GM23248 (cell line): ENCODE data around the gene DYRK1A. TPM values are rescaled to one million over a fixed set of nuclear protein-coding genes. Genes with fewer than 3 reads are reported as not detected.

Experiments used
- DNase-seq: peaks from one replicate; pipeline ENCODE4 v3.0.0-alpha.2; 2015
- H2AFZ ChIP-seq: fragments of 200-600 bp; sonication (generic); 2 replicates; pipeline ENCODE4 v1.6.1; 2016; ENCODE audit warnings: antibody characterized with exemption
- H3F3A ChIP-seq: fragments of 200-600 bp; sonication (generic); 2 replicates; pipeline ENCODE4 v1.6.1; 2016; ENCODE audit warnings: mild to moderate bottlenecking, antibody characterized with exemption, mixed run types; ENCODE audit not compliant: insufficient read depth
- H3K27ac ChIP-seq: fragments of 200-600 bp; sonication (generic); 2 replicates; pipeline ENCODE4 v1.5.1; 2016; ENCODE audit warnings: mild to moderate bottlenecking
- H3K27me3 ChIP-seq: fragments of 200-600 bp; sonication (generic); replicated peaks from 2 replicates; pipeline ENCODE4 v1.6.1; 2016; ENCODE audit warnings: mild to moderate bottlenecking; ENCODE audit not compliant: insufficient read depth
- H3K36me3 ChIP-seq: fragments of 200-600 bp; sonication (generic); 2 replicates; pipeline ENCODE4 v1.6.1; 2016; ENCODE audit warnings: low read depth, mild to moderate bottlenecking
- H3K4me1 ChIP-seq: fragments of 200-600 bp; sonication (generic); 2 replicates; pipeline ENCODE4 v1.6.1; 2016; ENCODE audit warnings: mild to moderate bottlenecking; ENCODE audit not compliant: insufficient read depth
- H3K4me2 ChIP-seq: fragments of 200-600 bp; sonication (generic); one replicate; pipeline ENCODE4 v1.6.1; 2016; ENCODE audit warnings: mild to moderate bottlenecking; ENCODE audit not compliant: unreplicated experiment
- H3K4me3 ChIP-seq: fragments of 200-600 bp; sonication (generic); 2 replicates; pipeline ENCODE4 v1.5.1; 2016; ENCODE audit warnings: mild to moderate bottlenecking
- H3K79me2 ChIP-seq: fragments of 200-600 bp; sonication (generic); 2 replicates; pipeline ENCODE4 v1.6.1; 2016; ENCODE audit warnings: mild to moderate bottlenecking; ENCODE audit not compliant: insufficient read depth
- H3K9ac ChIP-seq: fragments of 200-600 bp; sonication (generic); 2 replicates; pipeline ENCODE4 v1.6.1; 2016; ENCODE audit warnings: mild to moderate bottlenecking
- H3K9me2 ChIP-seq: fragments of 200-600 bp; sonication (generic); 2 replicates; pipeline ENCODE4 v1.6.1; 2016; ENCODE audit warnings: mixed run types, mild to moderate bottlenecking, moderate library complexity; ENCODE audit not compliant: insufficient read depth
- H3K9me3 ChIP-seq: fragments of 200-600 bp; sonication (generic); one replicate; pipeline ENCODE4 v1.6.1; 2017; ENCODE audit warnings: low read depth
- H4K20me1 ChIP-seq: fragments of 200-600 bp; sonication (generic); 2 replicates; pipeline ENCODE4 v1.6.0; 2016; ENCODE audit not compliant: insufficient read depth
- EZH2 ChIP-seq: fragments of 200-600 bp; sonication (generic); IDR thresholded peaks from 2 replicates; pipeline ENCODE4 v1.6.1; 2018; ENCODE audit warnings: antibody characterized with exemption, mild to moderate bottlenecking; ENCODE audit not compliant: insufficient read depth, poor library complexity, severe bottlenecking
- EZH2phosphoT487 ChIP-seq: fragments of 200-600 bp; sonication (generic); IDR thresholded peaks from 2 replicates; pipeline ENCODE4 v1.6.1; 2018; ENCODE audit warnings: antibody characterized with exemption, moderate library complexity, mild to moderate bottlenecking, low read depth; ENCODE audit not compliant: insufficient read depth
- WGBS, 2 experiments: methylation state at CpG; one replicate each; pipeline ENCODE4 v1.1.6; 2015 to 2017; ENCODE audit warnings: low lambda C conversion rate in 2 of 2, low coverage in 1 of 2; ENCODE audit errors: missing lambda C conversion rate in 2 of 2; 5-methylcytosine and 5-hydroxymethylcytosine counted together
- in situ Hi-C: fragments of 300-500 bp; cut with MboI; formaldehyde crosslinking; loops from 2 replicates; pipeline ENCODE4 v1.15.0; 2020
- polyA plus RNA-seq: library from polyadenylated mRNA; unstranded; fragments of >200 nt; fragmentation: Nextera tagmentation; extraction: Ambion mirVana; gene quantifications from 2 replicates; pipeline ENCODE4 v1.2.1, GENCODE V29; 2016
- total RNA-seq: library from RNA; depleted of rRNA; stranded (reverse); fragments of >200 nt; shearing (Covaris generic); gene quantifications from 2 replicates; pipeline ENCODE4 v1.2.3, GENCODE V29; 2014

Gene DYRK1A
- total and polyA plus RNA-seq, 2 experiments from 2014 or later = 2.5 to 41.3 TPM

DNA sequence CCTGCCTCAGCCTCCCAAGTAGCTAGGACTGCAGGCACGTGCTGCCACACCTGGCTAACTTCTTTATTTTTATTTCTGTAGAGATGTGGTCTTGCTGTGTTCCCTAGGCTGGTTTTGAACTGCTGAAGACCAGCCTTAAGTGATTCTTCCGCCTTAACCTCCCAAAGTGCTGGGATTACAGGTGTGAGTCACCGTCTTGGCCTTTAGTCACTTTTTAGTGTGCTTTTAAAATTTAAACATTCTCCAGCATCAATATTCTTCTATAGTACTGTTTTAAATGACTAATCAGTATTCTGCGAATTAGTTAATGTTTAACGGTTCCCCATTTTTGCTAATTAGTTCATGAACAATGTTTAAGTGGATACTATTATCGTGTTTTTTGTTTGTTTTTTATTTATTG is 60.6 kb downstream of the DYRK1A start:
- H3K27ac ChIP-seq = no peak overlapping the region
- peaks cover 12% of the 10 kb centered on the region; the same call in 1 of the 2 replicates for H4K20me1 ChIP-seq
- H3K4me3 ChIP-seq = no peak overlapping the region
- no peak overlapping the region for H2AFZ ChIP-seq
- no peaks in the 10 kb centered on the region for H3K9me2 ChIP-seq
- peaks cover 19% of the 10 kb centered on the region for H3K36me3 ChIP-seq
- no peak overlapping the region for H3K4me2 ChIP-seq
- WGBS, 2 experiments = 97 to 98% methylated on average over 6 of the region's 6 CpGs
- H3K79me2 ChIP-seq = peaks cover 98% of the 10 kb centered on the region
- H3F3A ChIP-seq = peaks cover 8% of the 10 kb centered on the region; the same call in 1 of the 2 replicates
- 0 out of 2 replicates have a peak, but pooled peaks cover 5% of the 10 kb centered on the region for H3K4me1 ChIP-seq
- no peaks in the 10 kb centered on the region for H3K9me3 ChIP-seq
- H3K9ac ChIP-seq = no peak overlapping the region
- in situ Hi-C loops = no loop called here
- DNase-seq = no peak
- no peaks in the 10 kb centered on the region for H3K27me3 ChIP-seq
- no peak for TF ChIP-seq EZH2phosphoT487
- TF ChIP-seq EZH2 = no peak

DNA sequence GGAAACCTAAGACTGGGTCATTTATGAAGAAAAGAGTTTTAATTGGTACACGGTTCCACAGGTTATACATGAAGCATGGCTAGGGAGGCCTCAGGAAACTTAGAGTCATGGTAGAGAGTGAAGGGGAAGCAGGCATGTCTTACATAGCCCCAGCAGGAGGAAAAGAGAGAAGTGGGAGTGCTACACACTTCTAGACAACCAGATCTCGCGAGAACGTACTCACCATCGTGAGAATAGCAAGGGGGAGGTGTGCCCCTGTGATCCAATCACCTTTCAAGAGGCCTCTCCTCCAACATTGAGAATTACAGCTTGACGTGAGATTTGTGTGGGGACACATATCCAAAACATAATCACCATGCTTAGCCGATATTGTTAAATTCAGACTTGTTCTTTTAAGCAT is 62.8 kb downstream of the DYRK1A start:
- Histone ChIP-seq H3K27me3 (no peaks in the 10 kb centered on the region), H2AFZ (no peak overlapping the region), H3K79me2 (peaks cover 98% of the 10 kb centered on the region), H3K36me3 (peaks cover 15% of the 10 kb centered on the region), H3K4me3 (no peak overlapping the region), H3K4me1 (0 out of 2 replicates have a peak, but pooled peaks cover 5% of the 10 kb centered on the region), H3K9me3 (no peaks in the 10 kb centered on the region), H4K20me1 (peaks cover 7% of the 10 kb centered on the region; the same call in 1 of the 2 replicates), H3K9me2 (no peaks in the 10 kb centered on the region), H3K27ac (no peak overlapping the region), H3K9ac (no peak overlapping the region), H3F3A (peaks cover 8% of the 10 kb centered on the region; the same call in 1 of the 2 replicates), H3K4me2 (no peak overlapping the region)
- in situ Hi-C loops = no loop called here
- TF ChIP-seq EZH2 (no peak), EZH2phosphoT487 (no peak)
- WGBS, 2 experiments = 97 to 98% methylated on average over 7 of the region's 7 CpGs
- no peak for DNase-seq

DNA sequence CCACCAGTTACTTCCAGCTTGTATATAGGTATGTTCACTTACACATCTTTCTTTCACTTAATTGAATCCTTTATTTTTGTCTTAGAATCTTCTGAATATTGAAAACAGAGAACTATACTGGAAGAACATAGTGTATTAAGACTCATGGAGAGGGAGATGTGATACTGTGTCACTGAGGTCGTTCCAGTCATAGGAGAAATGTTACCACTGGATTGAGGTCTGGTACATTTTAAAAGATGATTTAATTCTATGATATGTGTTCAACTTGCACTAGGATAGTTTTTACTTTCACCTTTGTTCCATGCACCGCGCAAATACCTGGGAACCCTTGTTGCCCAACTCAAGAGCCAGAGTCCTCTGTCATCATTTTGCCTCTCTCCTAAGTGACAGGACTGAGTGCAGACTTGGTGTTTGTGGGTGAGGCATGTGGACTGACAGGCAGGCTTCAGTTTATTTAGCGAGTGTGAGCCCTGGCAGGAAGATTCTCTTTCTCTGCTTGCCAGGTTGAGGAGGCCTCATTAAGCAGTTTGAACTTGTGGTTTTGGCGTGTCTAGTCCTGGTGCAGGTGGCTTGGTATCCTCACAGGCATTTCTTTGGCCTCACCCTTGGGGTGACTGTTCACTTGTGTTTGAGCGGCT is 63.7 kb downstream of the DYRK1A start:
- H3K4me2 ChIP-seq = no peak overlapping the region
- H3K9me3 ChIP-seq = no peaks in the 10 kb centered on the region
- peaks cover 6% of the 10 kb centered on the region for H3K4me1 ChIP-seq
- H2AFZ ChIP-seq = no peak overlapping the region
- no peaks in the 10 kb centered on the region for H3K9me2 ChIP-seq
- peaks cover 10% of the 10 kb centered on the region for H3F3A ChIP-seq
- no peak overlapping the region for H3K4me3 ChIP-seq
- H4K20me1 ChIP-seq = peaks cover 7% of the 10 kb centered on the region; the same call in 1 of the 2 replicates
- H3K36me3 ChIP-seq = peaks cover 15% of the 10 kb centered on the region
- no peaks in the 10 kb centered on the region for H3K27me3 ChIP-seq
- in situ Hi-C loops = no loop called here
- TF ChIP-seq EZH2 = no peak
- no peak for TF ChIP-seq EZH2phosphoT487
- DNase-seq = no peak
- 84 to 86% methylated on average over 6 of the region's 6 CpGs for WGBS, 2 experiments
- H3K27ac ChIP-seq = no peak overlapping the region
- peaks cover 98% of the 10 kb centered on the region for H3K79me2 ChIP-seq
- no peak overlapping the region for H3K9ac ChIP-seq

DNA sequence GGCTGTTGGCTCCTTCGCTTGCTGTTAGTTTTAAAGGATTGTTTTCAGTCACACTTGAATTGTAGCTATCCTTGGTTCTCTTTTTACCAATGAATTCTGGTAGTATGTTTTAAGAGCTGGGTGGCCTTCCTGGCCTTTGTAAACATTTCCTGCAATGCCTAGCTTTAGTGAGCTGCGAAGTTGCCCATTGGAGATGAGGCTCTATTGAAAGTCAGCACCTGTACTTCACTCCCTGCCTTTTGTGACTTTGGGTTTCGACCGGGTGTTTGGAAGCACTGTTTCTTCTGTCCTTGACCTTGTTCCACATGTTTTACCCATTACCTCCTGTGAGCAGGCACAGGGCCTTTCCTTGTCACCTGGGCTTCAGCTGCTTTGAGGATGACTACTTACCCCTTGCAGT is 64.7 kb downstream of the DYRK1A start:
- H3K27ac ChIP-seq = no peak overlapping the region
- peaks cover 18% of the 10 kb centered on the region for H3F3A ChIP-seq
- no peaks in the 10 kb centered on the region for H3K27me3 ChIP-seq
- peaks cover 12% of the 10 kb centered on the region for H3K36me3 ChIP-seq
- peaks cover 15% of the 10 kb centered on the region for H3K4me1 ChIP-seq
- no peaks in the 10 kb centered on the region for H3K9me2 ChIP-seq
- no peaks in the 10 kb centered on the region for H3K9me3 ChIP-seq
- no peak for TF ChIP-seq EZH2phosphoT487
- no peak for TF ChIP-seq EZH2
- 74 to 75% methylated on average over 4 of the region's 4 CpGs for WGBS, 2 experiments
- H4K20me1 ChIP-seq = peaks cover 10% of the 10 kb centered on the region; the same call in 1 of the 2 replicates
- no peak overlapping the region for H3K4me2 ChIP-seq
- no peak overlapping the region for H2AFZ ChIP-seq
- in situ Hi-C loops = no loop called here
- no peak overlapping the region for H3K9ac ChIP-seq
- DNase-seq = no peak
- H3K4me3 ChIP-seq = no peak overlapping the region
- H3K79me2 ChIP-seq = peaks cover 98% of the 10 kb centered on the region
